Neuron (in vitro differentiated cells): Measurements from ENCODE around the gene SNRNP25.

Source experiments
- H2AFZ ChIP-seq: one replicate; pipeline ENCODE4 v1.6.1; 2013; ENCODE audit warnings: low read depth, mild to moderate bottlenecking, inconsistent platforms, low read length, moderate library complexity
- H3K27me3 ChIP-seq: one replicate; pipeline ENCODE4 v1.6.1; 2013; ENCODE audit warnings: low read length; ENCODE audit not compliant: insufficient read depth
- H3K36me3 ChIP-seq: one replicate; pipeline ENCODE4 v1.6.1; 2013; ENCODE audit warnings: low read length; ENCODE audit not compliant: insufficient read depth
- H3K4me1 ChIP-seq: one replicate; pipeline ENCODE4 v1.6.1; 2013; ENCODE audit warnings: low read length; ENCODE audit not compliant: insufficient read depth
- H3K4me3 ChIP-seq: 2 replicates; pipeline ENCODE4 v1.5.1; 2013; ENCODE audit warnings: mild to moderate bottlenecking, low read length, moderate library complexity
- H3K9me3 ChIP-seq: one replicate; pipeline ENCODE4 v1.6.1; 2013; ENCODE audit warnings: low read length

Gene SNRNP25

DNA sequence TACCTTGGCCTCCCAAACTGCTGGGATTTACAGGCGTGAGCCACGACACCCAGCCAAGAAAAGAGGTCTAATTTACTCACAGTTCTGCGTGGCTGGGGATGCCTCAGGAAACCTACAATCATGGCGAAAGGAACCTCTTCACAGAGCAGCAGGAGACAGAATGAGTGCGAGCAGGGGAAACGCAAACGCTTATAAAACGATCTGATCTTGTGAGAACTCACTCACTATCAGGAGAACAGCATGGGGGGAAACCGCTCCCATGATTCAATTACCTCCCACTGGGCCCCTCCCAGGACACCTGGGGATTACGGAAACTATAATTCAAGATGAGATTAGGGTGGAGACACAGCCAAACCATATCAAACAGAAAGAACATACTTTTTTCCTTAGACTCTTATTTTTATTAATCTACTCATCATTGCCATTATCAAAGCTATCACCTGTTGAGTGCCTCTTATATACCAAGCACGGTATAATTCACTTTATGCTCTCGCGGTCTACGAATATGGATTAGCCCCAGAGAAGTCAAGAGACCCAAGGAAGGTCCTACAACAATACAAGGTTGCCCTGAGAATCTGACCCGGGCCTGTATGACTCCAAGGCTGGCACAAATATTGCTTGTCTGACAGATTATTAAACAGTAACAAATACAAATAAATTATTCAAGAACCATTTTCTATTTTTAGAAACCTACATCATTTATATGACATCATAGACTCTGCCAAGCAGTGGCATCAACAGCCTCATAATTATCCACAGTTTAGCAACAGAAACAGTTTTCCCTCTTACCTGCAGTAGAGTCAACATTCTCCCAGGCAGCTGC is 2.6 kb upstream of the SNRNP25 start:
- no peaks in the 10 kb centered on the region for H3K9me3 ChIP-seq
- no peak overlapping the region for H3K4me3 ChIP-seq
- H3K27me3 ChIP-seq, result no peaks in the 10 kb centered on the region
- H3K4me1 ChIP-seq, result peaks cover 2% of the 10 kb centered on the region
- peaks cover 30% of the 10 kb centered on the region for H3K36me3 ChIP-seq
- no peak overlapping the region for H2AFZ ChIP-seq

DNA sequence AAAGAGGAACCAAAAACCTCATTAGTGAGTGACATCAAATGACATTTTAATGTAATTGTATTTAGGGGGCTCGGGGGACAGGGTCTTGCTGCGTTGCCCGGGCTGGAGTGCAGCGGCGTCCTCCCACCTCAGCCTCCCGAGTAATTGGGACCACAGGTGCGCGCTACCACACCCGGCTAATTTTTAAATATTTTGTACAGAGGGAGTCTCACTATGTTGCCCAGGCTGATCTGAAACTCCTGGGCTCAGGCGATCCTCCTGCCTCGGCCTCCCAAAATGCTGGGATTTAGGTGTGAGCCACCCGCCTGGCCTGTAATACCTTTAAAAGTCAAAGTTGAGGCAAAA is 581 bp downstream of the SNRNP25 start:
- Histone ChIP-seq H3K4me3 (peak overlapping the region; percentile 85), H3K9me3 (no peaks in the 10 kb centered on the region), H3K36me3 (peaks cover 50% of the 10 kb centered on the region), H2AFZ (peak overlapping the region; percentile 70), H3K27me3 (no peaks in the 10 kb centered on the region), H3K4me1 (peaks cover 2% of the 10 kb centered on the region)

- H3K36me3 ChIP-seq, result peaks cover 60% of the 10 kb centered on the region
- H3K4me3 ChIP-seq, result no peak overlapping the region
- H3K4me1 ChIP-seq, result peaks cover 2% of the 10 kb centered on the region
- H2AFZ ChIP-seq, result no peak overlapping the region
- no peaks in the 10 kb centered on the region for H3K9me3 ChIP-seq
- H3K27me3 ChIP-seq, result no peaks in the 10 kb centered on the region
Observed at GRCh38 chr16:55571-56136, 2.0 kb downstream of the SNRNP25 start.

DNA sequence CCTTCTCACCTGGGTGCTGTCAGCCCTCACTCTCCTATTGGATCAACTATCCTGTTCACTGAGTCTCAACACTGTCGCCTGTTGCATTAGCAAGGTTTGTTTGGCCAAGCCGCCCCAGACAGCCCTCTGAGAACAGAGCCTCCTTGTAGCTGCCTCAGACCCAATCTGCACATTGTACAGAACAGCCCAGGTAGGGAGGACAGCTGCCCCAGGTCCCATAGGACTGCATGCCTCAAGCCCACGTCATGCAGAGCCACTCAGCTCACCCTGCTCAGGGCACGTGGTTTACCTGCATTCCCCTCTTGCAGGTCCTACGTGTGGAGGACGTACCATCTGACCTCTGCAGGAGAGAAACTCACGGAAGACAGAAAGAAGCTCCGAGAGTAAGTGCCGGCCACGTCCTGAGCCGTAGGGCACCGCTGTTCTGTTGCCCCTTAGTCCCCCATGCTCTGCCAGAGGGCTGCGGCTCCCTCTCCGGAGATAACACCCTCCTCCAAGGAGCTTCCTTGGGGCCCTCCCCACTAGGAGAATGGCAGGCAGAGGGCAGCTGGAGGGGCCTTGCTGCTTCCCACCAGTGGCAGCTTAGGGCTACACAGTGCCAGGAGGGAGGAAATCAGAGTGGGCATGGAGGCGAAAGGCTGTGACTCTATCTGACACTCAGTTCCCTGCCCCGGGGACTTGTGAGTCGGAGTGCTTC is 2.8 kb downstream of the SNRNP25 start:
- H3K36me3 ChIP-seq, result peaks cover 60% of the 10 kb centered on the region

GRCh38 chr16:57711-58110 is 4.1 kb downstream of the SNRNP25 start:
- H3K36me3 ChIP-seq, result peaks cover 63% of the 10 kb centered on the region
- H3K4me1 ChIP-seq, result peaks cover 2% of the 10 kb centered on the region
- no peaks in the 10 kb centered on the region for H3K27me3 ChIP-seq
- H3K9me3 ChIP-seq, result no peaks in the 10 kb centered on the region
- H2AFZ ChIP-seq, result no peak overlapping the region
- no peak overlapping the region for H3K4me3 ChIP-seq

More for the DNA sequence above, 2.8 kb downstream of the SNRNP25 start:
- peaks cover 2% of the 10 kb centered on the region for H3K4me1 ChIP-seq
- no peaks in the 10 kb centered on the region for H3K9me3 ChIP-seq
- no peaks in the 10 kb centered on the region for H3K27me3 ChIP-seq
- no peak overlapping the region for H3K4me3 ChIP-seq
- no peak overlapping the region for H2AFZ ChIP-seq

GRCh38 chr16:58491-59439 is 5.1 kb downstream of the SNRNP25 start:
- no peaks in the 10 kb centered on the region for H3K9me3 ChIP-seq
- no peak overlapping the region for H2AFZ ChIP-seq
- peaks cover 71% of the 10 kb centered on the region for H3K36me3 ChIP-seq
- no peaks in the 10 kb centered on the region for H3K27me3 ChIP-seq
- H3K4me1 ChIP-seq, result peaks cover 2% of the 10 kb centered on the region
- no peak overlapping the region for H3K4me3 ChIP-seq

GRCh38 chr16:59440-60059 is 5.9 kb downstream of the SNRNP25 start:
- Histone ChIP-seq H3K36me3 (peaks cover 71% of the 10 kb centered on the region), H3K27me3 (no peaks in the 10 kb centered on the region), H2AFZ (no peak overlapping the region), H3K4me3 (no peak overlapping the region), H3K4me1 (no peaks in the 10 kb centered on the region), H3K9me3 (no peaks in the 10 kb centered on the region)

DNA sequence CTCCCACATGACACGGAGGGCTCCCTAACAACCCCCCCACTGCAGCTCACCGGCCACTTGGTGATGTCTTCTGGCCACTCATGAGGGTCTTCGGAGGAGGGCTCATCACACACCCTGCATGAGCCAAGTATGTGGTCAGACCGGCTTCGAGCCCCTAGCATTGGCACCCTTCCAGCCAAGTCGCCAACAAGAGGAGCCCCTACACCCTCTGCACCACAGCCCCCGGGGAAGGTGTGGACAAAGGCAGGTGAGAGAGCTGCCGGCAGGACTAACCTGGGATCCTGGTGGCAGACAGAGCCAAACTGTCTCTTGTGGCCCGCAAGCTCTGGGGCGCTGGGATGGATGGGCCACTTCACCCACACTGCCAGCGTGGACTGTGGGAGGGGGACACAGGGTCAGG is 6.5 kb downstream of the SNRNP25 start:
- Histone ChIP-seq H3K4me1 (no peaks in the 10 kb centered on the region), H3K4me3 (no peak overlapping the region), H3K36me3 (peaks cover 73% of the 10 kb centered on the region)

GRCh38 chr16:60929-61878 is 7.6 kb downstream of the SNRNP25 start:
- H3K36me3 ChIP-seq, result peaks cover 63% of the 10 kb centered on the region
- no peaks in the 10 kb centered on the region for H3K27me3 ChIP-seq

More for the DNA sequence above, 6.5 kb downstream of the SNRNP25 start:
- Histone ChIP-seq H3K27me3 (no peaks in the 10 kb centered on the region), H3K9me3 (no peaks in the 10 kb centered on the region), H2AFZ (no peak overlapping the region)

GRCh38 chr16:61879-62281 is 8.3 kb downstream of the SNRNP25 start:
- H3K36me3 ChIP-seq, result peaks cover 56% of the 10 kb centered on the region

More at GRCh38 chr16:60929-61878, 7.6 kb downstream of the SNRNP25 start:
- no peaks in the 10 kb centered on the region for H3K9me3 ChIP-seq
- no peak overlapping the region for H2AFZ ChIP-seq
- H3K4me1 ChIP-seq, result no peaks in the 10 kb centered on the region
- no peak overlapping the region for H3K4me3 ChIP-seq

DNA sequence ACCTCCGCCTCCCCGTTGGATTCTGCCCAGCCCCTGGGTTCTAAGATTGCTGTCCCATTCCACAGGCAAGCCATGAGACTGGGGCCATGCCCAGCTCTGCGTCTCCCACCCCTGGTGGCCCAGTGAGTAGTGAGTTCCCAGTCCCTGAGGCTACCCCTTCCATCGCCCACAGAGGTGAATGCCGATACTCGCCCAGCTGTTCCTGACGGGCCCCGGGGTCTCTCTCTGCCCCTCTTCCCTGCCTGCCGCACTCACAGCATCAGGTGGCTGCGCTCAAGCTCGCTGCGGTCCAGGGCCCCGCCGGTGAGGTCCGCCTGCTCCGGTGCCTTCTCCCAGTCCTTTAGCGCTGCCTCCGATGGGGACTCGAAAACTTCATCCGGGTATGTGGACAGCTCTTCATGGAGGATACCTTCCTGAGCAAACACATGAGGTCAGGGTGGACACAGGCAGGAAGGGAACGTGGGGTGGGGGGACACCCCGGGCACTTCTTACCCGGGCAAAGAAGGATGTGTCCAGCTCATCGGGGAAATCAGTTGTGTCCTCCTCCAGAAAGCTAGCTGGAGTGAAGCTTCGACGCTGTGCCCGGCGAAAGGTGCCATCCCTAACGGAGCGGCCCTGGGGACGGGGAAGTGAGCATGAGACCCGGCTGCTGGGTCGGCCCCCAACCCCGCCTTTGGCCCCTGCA is 8.8 kb downstream of the SNRNP25 start:
- Histone ChIP-seq H3K4me1 (no peaks in the 10 kb centered on the region), H3K4me3 (no peak overlapping the region), H3K9me3 (no peaks in the 10 kb centered on the region), H3K36me3 (peaks cover 51% of the 10 kb centered on the region), H2AFZ (no peak overlapping the region), H3K27me3 (no peaks in the 10 kb centered on the region)

More at GRCh38 chr16:61879-62281, 8.3 kb downstream of the SNRNP25 start:
- Histone ChIP-seq H2AFZ (no peak overlapping the region), H3K4me1 (no peaks in the 10 kb centered on the region), H3K9me3 (no peaks in the 10 kb centered on the region), H3K4me3 (no peak overlapping the region), H3K27me3 (no peaks in the 10 kb centered on the region)
